HEK293 (cell line): ENCODE results near the gene SCN4A.

ENCODE experiments used
- BCL11A ChIP-seq: fragments of 450-650 bp; formaldehyde crosslinking; IDR thresholded peaks from 2 replicates; pipeline ENCODE4 v1.5.1; 2016; ENCODE audit warnings: low read depth, missing biosample characterization, missing genetic modification characterization
- SP2 ChIP-seq: fragments of 450-650 bp; formaldehyde crosslinking; IDR thresholded peaks from 2 replicates; pipeline ENCODE4 v1.5.1; 2016; ENCODE audit warnings: missing biosample characterization, missing genetic modification characterization
- ZBTB20 ChIP-seq: fragments of 450-650 bp; formaldehyde crosslinking; IDR thresholded peaks from 2 replicates; pipeline ENCODE4 v1.5.1; 2016; ENCODE audit warnings: missing biosample characterization, missing genetic modification characterization
- ZBTB7A ChIP-seq: fragments of 450-650 bp; formaldehyde crosslinking; IDR thresholded peaks from 2 replicates; pipeline ENCODE4 v1.5.1; 2016; ENCODE audit warnings: low read depth, missing biosample characterization, missing genetic modification characterization
- ZBTB8A ChIP-seq: fragments of 450-650 bp; formaldehyde crosslinking; IDR thresholded peaks from 2 replicates; pipeline ENCODE4 v1.5.1; 2016; ENCODE audit warnings: missing biosample characterization, missing genetic modification characterization
- ZNF239 ChIP-seq: fragments of 450-650 bp; formaldehyde crosslinking; IDR thresholded peaks from 2 replicates; pipeline ENCODE4 v1.5.1; 2016; ENCODE audit warnings: missing biosample characterization, missing genetic modification characterization
- ZNF626 ChIP-seq: fragments of 450-650 bp; sonication (Bioruptor Pico); formaldehyde crosslinking; IDR thresholded peaks from 2 replicates; pipeline ENCODE4 v1.5.1; 2018; ENCODE audit warnings: missing biosample characterization, missing genetic modification characterization, inconsistent platforms
- TF ChIP-seq, protein P1 (sequence below): fragments of 450-650 bp; formaldehyde crosslinking; IDR thresholded peaks from 2 replicates; pipeline ENCODE4 v1.5.1; 2016; ENCODE audit warnings: missing biosample characterization, missing genetic modification characterization
- TF ChIP-seq, protein P2 (sequence below): fragments of 450-650 bp; formaldehyde crosslinking; IDR thresholded peaks from 2 replicates; pipeline ENCODE4 v1.5.1; 2016; ENCODE audit warnings: missing biosample characterization, missing genetic modification characterization
- TF ChIP-seq, protein P3 (sequence below): sonication (generic); formaldehyde crosslinking; IDR thresholded peaks from 2 replicates; pipeline ENCODE4 v1.8.1; 2022; ENCODE audit warnings: mild to moderate bottlenecking, moderate library complexity, missing genetic modification reagents
- TF ChIP-seq, protein P4 (sequence below): fragments of 450-650 bp; formaldehyde crosslinking; IDR thresholded peaks from 2 replicates; pipeline ENCODE4 v1.5.1; 2016; ENCODE audit warnings: missing biosample characterization, missing genetic modification characterization
- TF ChIP-seq, protein P5 (sequence below): fragments of 450-650 bp; formaldehyde crosslinking; optimal IDR thresholded peaks from 2 replicates; pipeline ENCODE3; 2016; ENCODE audit warnings: missing biosample characterization, mild to moderate bottlenecking, missing genetic modification characterization
- TF ChIP-seq, protein P6 (sequence below): fragments of 450-650 bp; formaldehyde crosslinking; IDR thresholded peaks from 2 replicates; pipeline ENCODE4 v1.5.1; 2016; ENCODE audit warnings: missing biosample characterization, missing genetic modification characterization

DNA sequence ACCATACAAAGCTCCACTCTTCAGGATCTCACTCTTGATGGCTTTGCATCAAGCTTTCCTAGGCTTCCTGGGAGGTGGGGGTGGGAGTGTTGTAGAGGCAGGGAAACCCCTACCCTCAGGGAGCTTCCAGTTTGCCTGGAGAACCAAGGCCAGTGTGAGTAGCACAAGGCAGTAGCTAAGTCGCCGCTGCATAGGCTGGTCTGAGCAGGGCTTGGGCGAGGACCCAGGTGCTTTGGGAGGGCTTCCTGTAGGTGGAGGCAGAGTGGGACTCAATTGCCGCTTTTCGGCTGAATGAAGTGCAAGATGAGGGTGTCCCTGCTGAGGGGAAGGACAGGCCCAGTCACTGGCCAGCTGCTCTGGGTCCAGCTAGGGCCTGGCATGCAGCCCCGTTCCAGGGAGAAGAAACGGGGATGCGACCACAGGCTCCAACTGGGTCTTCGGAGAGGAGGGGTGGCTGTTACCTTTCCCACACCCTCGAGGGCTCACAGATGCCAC lies 44.5 kb downstream of the SCN4A start:
- TF ChIP-seq, protein P1, sequence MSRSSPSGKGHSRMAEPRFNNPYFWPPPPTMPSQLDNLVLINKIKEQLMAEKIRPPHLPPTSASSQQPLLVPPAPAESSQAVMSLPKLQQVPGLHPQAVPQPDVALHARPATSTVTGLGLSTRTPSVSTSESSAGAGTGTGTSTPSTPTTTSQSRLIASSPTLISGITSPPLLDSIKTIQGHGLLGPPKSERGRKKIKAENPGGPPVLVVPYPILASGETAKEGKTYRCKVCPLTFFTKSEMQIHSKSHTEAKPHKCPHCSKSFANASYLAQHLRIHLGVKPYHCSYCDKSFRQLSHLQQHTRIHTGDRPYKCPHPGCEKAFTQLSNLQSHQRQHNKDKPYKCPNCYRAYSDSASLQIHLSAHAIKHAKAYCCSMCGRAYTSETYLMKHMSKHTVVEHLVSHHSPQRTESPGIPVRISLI, result no peak
- TF ChIP-seq SP2 (tag by site-specific recombination) (no peak), ZBTB7A (tag by site-specific recombination) (no peak), ZNF626 (tag by site-specific recombination) (no peak), BCL11A (no peak), ZBTB8A (no peak), ZBTB20 (tag by site-specific recombination) (no peak), ZNF239 (tag by site-specific recombination) (no peak)
- TF ChIP-seq, protein P2, sequence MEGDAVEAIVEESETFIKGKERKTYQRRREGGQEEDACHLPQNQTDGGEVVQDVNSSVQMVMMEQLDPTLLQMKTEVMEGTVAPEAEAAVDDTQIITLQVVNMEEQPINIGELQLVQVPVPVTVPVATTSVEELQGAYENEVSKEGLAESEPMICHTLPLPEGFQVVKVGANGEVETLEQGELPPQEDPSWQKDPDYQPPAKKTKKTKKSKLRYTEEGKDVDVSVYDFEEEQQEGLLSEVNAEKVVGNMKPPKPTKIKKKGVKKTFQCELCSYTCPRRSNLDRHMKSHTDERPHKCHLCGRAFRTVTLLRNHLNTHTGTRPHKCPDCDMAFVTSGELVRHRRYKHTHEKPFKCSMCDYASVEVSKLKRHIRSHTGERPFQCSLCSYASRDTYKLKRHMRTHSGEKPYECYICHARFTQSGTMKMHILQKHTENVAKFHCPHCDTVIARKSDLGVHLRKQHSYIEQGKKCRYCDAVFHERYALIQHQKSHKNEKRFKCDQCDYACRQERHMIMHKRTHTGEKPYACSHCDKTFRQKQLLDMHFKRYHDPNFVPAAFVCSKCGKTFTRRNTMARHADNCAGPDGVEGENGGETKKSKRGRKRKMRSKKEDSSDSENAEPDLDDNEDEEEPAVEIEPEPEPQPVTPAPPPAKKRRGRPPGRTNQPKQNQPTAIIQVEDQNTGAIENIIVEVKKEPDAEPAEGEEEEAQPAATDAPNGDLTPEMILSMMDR (tag by site-specific recombination), result no peak
- TF ChIP-seq, protein P3, sequence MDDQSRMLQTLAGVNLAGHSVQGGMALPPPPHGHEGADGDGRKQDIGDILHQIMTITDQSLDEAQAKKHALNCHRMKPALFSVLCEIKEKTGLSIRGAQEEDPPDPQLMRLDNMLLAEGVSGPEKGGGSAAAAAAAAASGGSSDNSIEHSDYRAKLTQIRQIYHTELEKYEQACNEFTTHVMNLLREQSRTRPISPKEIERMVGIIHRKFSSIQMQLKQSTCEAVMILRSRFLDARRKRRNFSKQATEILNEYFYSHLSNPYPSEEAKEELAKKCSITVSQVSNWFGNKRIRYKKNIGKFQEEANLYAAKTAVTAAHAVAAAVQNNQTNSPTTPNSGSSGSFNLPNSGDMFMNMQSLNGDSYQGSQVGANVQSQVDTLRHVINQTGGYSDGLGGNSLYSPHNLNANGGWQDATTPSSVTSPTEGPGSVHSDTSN, result no peak
- TF ChIP-seq, protein P4, sequence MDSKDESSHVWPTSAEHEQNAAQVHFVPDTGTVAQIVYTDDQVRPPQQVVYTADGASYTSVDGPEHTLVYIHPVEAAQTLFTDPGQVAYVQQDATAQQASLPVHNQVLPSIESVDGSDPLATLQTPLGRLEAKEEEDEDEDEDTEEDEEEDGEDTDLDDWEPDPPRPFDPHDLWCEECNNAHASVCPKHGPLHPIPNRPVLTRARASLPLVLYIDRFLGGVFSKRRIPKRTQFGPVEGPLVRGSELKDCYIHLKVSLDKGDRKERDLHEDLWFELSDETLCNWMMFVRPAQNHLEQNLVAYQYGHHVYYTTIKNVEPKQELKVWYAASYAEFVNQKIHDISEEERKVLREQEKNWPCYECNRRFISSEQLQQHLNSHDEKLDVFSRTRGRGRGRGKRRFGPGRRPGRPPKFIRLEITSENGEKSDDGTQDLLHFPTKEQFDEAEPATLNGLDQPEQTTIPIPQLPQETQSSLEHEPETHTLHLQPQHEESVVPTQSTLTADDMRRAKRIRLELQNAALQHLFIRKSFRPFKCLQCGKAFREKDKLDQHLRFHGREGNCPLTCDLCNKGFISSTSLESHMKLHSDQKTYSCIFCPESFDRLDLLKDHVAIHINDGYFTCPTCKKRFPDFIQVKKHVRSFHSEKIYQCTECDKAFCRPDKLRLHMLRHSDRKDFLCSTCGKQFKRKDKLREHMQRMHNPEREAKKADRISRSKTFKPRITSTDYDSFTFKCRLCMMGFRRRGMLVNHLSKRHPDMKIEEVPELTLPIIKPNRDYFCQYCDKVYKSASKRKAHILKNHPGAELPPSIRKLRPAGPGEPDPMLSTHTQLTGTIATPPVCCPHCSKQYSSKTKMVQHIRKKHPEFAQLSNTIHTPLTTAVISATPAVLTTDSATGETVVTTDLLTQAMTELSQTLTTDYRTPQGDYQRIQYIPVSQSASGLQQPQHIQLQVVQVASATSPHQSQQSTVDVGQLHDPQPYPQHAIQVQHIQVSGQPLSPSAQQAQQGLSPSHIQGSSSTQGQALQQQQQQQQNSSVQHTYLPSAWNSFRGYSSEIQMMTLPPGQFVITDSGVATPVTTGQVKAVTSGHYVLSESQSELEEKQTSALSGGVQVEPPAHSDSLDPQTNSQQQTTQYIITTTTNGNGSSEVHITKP, result no peak
- TF ChIP-seq, protein P5, sequence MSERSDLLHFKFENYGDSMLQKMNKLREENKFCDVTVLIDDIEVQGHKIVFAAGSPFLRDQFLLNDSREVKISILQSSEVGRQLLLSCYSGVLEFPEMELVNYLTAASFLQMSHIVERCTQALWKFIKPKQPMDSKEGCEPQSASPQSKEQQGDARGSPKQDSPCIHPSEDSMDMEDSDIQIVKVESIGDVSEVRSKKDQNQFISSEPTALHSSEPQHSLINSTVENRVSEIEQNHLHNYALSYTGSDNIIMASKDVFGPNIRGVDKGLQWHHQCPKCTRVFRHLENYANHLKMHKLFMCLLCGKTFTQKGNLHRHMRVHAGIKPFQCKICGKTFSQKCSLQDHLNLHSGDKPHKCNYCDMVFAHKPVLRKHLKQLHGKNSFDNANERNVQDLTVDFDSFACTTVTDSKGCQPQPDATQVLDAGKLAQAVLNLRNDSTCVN (tag by site-specific recombination), result no peak
- TF ChIP-seq, protein P6, sequence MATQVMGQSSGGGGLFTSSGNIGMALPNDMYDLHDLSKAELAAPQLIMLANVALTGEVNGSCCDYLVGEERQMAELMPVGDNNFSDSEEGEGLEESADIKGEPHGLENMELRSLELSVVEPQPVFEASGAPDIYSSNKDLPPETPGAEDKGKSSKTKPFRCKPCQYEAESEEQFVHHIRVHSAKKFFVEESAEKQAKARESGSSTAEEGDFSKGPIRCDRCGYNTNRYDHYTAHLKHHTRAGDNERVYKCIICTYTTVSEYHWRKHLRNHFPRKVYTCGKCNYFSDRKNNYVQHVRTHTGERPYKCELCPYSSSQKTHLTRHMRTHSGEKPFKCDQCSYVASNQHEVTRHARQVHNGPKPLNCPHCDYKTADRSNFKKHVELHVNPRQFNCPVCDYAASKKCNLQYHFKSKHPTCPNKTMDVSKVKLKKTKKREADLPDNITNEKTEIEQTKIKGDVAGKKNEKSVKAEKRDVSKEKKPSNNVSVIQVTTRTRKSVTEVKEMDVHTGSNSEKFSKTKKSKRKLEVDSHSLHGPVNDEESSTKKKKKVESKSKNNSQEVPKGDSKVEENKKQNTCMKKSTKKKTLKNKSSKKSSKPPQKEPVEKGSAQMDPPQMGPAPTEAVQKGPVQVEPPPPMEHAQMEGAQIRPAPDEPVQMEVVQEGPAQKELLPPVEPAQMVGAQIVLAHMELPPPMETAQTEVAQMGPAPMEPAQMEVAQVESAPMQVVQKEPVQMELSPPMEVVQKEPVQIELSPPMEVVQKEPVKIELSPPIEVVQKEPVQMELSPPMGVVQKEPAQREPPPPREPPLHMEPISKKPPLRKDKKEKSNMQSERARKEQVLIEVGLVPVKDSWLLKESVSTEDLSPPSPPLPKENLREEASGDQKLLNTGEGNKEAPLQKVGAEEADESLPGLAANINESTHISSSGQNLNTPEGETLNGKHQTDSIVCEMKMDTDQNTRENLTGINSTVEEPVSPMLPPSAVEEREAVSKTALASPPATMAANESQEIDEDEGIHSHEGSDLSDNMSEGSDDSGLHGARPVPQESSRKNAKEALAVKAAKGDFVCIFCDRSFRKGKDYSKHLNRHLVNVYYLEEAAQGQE (tag by site-specific recombination), result no peak
